ENCODE results near the gene SOAT2.

The SOAT2 gene

GRCh38 chr12:53145383-53146260 lies 42.3 kb downstream of the SOAT2 start:
- DNase-seq, result no peak
- H3K36me3 ChIP-seq (replicated peaks; ENCODE audit: insufficient read depth, low read length), result no peaks in the 10 kb centered on the region
- no peaks in the 10 kb centered on the region for H3K4me1 ChIP-seq (ENCODE audit: low read length)
- H3K4me2 ChIP-seq (ENCODE audit: low read depth, low read length), result no peak overlapping the region
- H4K20me1 ChIP-seq (ENCODE audit: insufficient read depth, low read length), result no peaks in the 10 kb centered on the region
- H3K4me3 ChIP-seq (ENCODE audit: low read length), result no peak overlapping the region
- H3K9me3 ChIP-seq (replicated peaks; ENCODE audit: insufficient read depth, low read length), result no peaks in the 10 kb centered on the region
- H3K79me2 ChIP-seq (ENCODE audit: low read length), result no peaks in the 10 kb centered on the region
- H3K27me3 ChIP-seq (replicated peaks; ENCODE audit: insufficient read depth, low read length), result no peaks in the 10 kb centered on the region
- H3K9me2 ChIP-seq (replicated peaks; ENCODE audit: insufficient read depth, low read length), result no peaks in the 10 kb centered on the region
- no peak overlapping the region for H2AFZ ChIP-seq (ENCODE audit: low read length)
- TF ChIP-seq EZH2 (optimal IDR thresholded peaks at IDR 0.05; ENCODE audit: low read depth, low read length) (no peak), CTCF (IDR thresholded peaks at IDR 0.05; ENCODE audit: low read length) (no peak), EZH2phosphoT487 (IDR thresholded peaks at IDR 0.05; ENCODE audit: low read length) (no peak)
- H3K27ac ChIP-seq (ENCODE audit: low read length), result no peak overlapping the region
- H3F3A ChIP-seq (ENCODE audit: insufficient read depth, low read length), result peaks cover 5% of the 10 kb centered on the region; the same call in 1 of the 2 replicates
- H3K9ac ChIP-seq (ENCODE audit: low read length), result no peak overlapping the region

GRCh38 chr12:53147181-53147580 lies 43.9 kb downstream of the SOAT2 start:
- TF ChIP-seq CTCF (IDR thresholded peaks at IDR 0.05; ENCODE audit: low read length), result no peak
- Histone ChIP-seq H3K4me1 (ENCODE audit: low read length) (no peaks in the 10 kb centered on the region), H3K9me3 (replicated peaks; ENCODE audit: insufficient read depth, low read length) (no peaks in the 10 kb centered on the region), H3K9ac (ENCODE audit: low read length) (no peak overlapping the region), H3K79me2 (ENCODE audit: low read length) (no peaks in the 10 kb centered on the region), H3K27me3 (replicated peaks; ENCODE audit: insufficient read depth, low read length) (no peaks in the 10 kb centered on the region), H3F3A (ENCODE audit: insufficient read depth, low read length) (peaks cover 5% of the 10 kb centered on the region; the same call in 1 of the 2 replicates), H3K9me2 (replicated peaks; ENCODE audit: insufficient read depth, low read length) (no peaks in the 10 kb centered on the region), H3K36me3 (replicated peaks; ENCODE audit: insufficient read depth, low read length) (no peaks in the 10 kb centered on the region), H4K20me1 (ENCODE audit: insufficient read depth, low read length) (no peaks in the 10 kb centered on the region), H2AFZ (ENCODE audit: low read length) (no peak overlapping the region), H3K4me2 (ENCODE audit: low read depth, low read length) (no peak overlapping the region), H3K27ac (ENCODE audit: low read length) (no peak overlapping the region), H3K4me3 (ENCODE audit: low read length) (no peak overlapping the region)
- DNase-seq, result no peak

GRCh38 chr12:53147653-53148052 lies 44.4 kb downstream of the SOAT2 start:
- Histone ChIP-seq H3K4me2 (ENCODE audit: low read depth, low read length) (no peak overlapping the region), H3K9me2 (replicated peaks; ENCODE audit: insufficient read depth, low read length) (no peaks in the 10 kb centered on the region), H3K27me3 (replicated peaks; ENCODE audit: insufficient read depth, low read length) (no peaks in the 10 kb centered on the region), H3K9ac (ENCODE audit: low read length) (no peak overlapping the region), H3K79me2 (ENCODE audit: low read length) (no peaks in the 10 kb centered on the region), H3K27ac (ENCODE audit: low read length) (no peak overlapping the region), H4K20me1 (ENCODE audit: insufficient read depth, low read length) (no peaks in the 10 kb centered on the region), H3K9me3 (replicated peaks; ENCODE audit: insufficient read depth, low read length) (no peaks in the 10 kb centered on the region), H2AFZ (ENCODE audit: low read length) (no peak overlapping the region), H3F3A (ENCODE audit: insufficient read depth, low read length) (peaks cover 5% of the 10 kb centered on the region; the same call in 1 of the 2 replicates), H3K4me1 (ENCODE audit: low read length) (no peaks in the 10 kb centered on the region), H3K36me3 (replicated peaks; ENCODE audit: insufficient read depth, low read length) (no peaks in the 10 kb centered on the region), H3K4me3 (ENCODE audit: low read length) (no peak overlapping the region)
- no peak for DNase-seq
- TF ChIP-seq EZH2phosphoT487 (IDR thresholded peaks at IDR 0.05; ENCODE audit: low read length) (no peak), EZH2 (optimal IDR thresholded peaks at IDR 0.05; ENCODE audit: low read depth, low read length) (no peak), CTCF (IDR thresholded peaks at IDR 0.05; ENCODE audit: low read length) (no peak)
